Astrocyte (in vitro differentiated cells and primary cell): Measurements from ENCODE around the gene CTNND2. TPM values are rescaled to one million over a fixed set of nuclear protein-coding genes. Genes with fewer than 3 reads are reported as not detected.

ENCODE experiments used
- DNase-seq: peaks from one replicate; pipeline ENCODE4 v3.0.0-alpha.2; 2010; ENCODE audit warnings: low read depth
- FAIRE-seq: peaks from 2 replicates; lab custom pipeline; 2011; peaks lifted over from hg19 to GRCh38; lab: Jason Lieb, UNC
- H2AFZ ChIP-seq: 2 replicates; pipeline ENCODE4 v1.6.0; 2012; ENCODE audit warnings: low read depth, low read length, inconsistent platforms
- H3K27ac ChIP-seq: 2 replicates; pipeline ENCODE4 v1.5.1; 2011; ENCODE audit warnings: low read depth, low read length, inconsistent platforms
- H3K27me3 ChIP-seq: 2 replicates; pipeline ENCODE4 v1.6.0; 2011; ENCODE audit warnings: low read length, inconsistent platforms; ENCODE audit not compliant: insufficient read depth
- H3K36me3 ChIP-seq: 2 replicates; pipeline ENCODE4 v1.5.1; 2011; ENCODE audit warnings: low read length, inconsistent platforms; ENCODE audit not compliant: insufficient read depth
- H3K4me1 ChIP-seq: 2 replicates; pipeline ENCODE4 v1.5.1; 2011; ENCODE audit warnings: low read length, inconsistent platforms; ENCODE audit not compliant: insufficient read depth
- H3K4me2 ChIP-seq: 2 replicates; pipeline ENCODE4 v1.6.0; 2012; ENCODE audit warnings: low read length, inconsistent platforms
- H3K4me3 ChIP-seq: 2 replicates; pipeline ENCODE4 v1.5.1; 2011; ENCODE audit warnings: low read depth, mild to moderate bottlenecking, low read length, inconsistent platforms; ENCODE audit not compliant: insufficient read depth
- H3K79me2 ChIP-seq: 2 replicates; pipeline ENCODE4 v1.6.0; 2012; ENCODE audit warnings: mild to moderate bottlenecking, low read length, inconsistent platforms; ENCODE audit not compliant: insufficient read depth
- H3K9ac ChIP-seq: 2 replicates; pipeline ENCODE4 v1.6.0; 2012; ENCODE audit warnings: mild to moderate bottlenecking, low read length, inconsistent platforms
- H3K9me3 ChIP-seq: 2 replicates; pipeline ENCODE4 v1.5.1; 2012; ENCODE audit warnings: low read depth, mild to moderate bottlenecking, low read length, inconsistent platforms; ENCODE audit not compliant: insufficient read depth
- H4K20me1 ChIP-seq: 2 replicates; pipeline ENCODE4 v1.6.0; 2012; ENCODE audit warnings: low read length, inconsistent platforms; ENCODE audit not compliant: insufficient read depth
- H3K27ac Mint-ChIP-seq: one replicate; pipeline ENCODE4 v1.8.0; 2021; ENCODE audit warnings: mild to moderate bottlenecking, mixed read lengths; ENCODE audit not compliant: unreplicated experiment
- H3K27me3 Mint-ChIP-seq: one replicate; pipeline ENCODE4 v1.8.0; 2021; ENCODE audit warnings: low read depth, mixed read lengths; ENCODE audit not compliant: unreplicated experiment
- H3K36me3 Mint-ChIP-seq: one replicate; pipeline ENCODE4 v1.8.0; 2021; ENCODE audit warnings: low read depth, mixed read lengths; ENCODE audit not compliant: unreplicated experiment
- H3K4me1 Mint-ChIP-seq: one replicate; pipeline ENCODE4 v1.8.0; 2021; ENCODE audit warnings: low read depth, mixed read lengths; ENCODE audit not compliant: unreplicated experiment
- H3K4me3 Mint-ChIP-seq: one replicate; pipeline ENCODE4 v1.8.0; 2021; ENCODE audit warnings: mild to moderate bottlenecking, moderate library complexity, mixed read lengths; ENCODE audit not compliant: unreplicated experiment
- H3K9me3 Mint-ChIP-seq: one replicate; pipeline ENCODE4 v1.8.0; 2021; ENCODE audit warnings: mild to moderate bottlenecking, mixed read lengths; ENCODE audit not compliant: unreplicated experiment
- EZH2 ChIP-seq: IDR thresholded peaks from 2 replicates; pipeline ENCODE4 v1.6.1; 2012; ENCODE audit warnings: mild to moderate bottlenecking, low read length, inconsistent platforms; ENCODE audit not compliant: insufficient read depth
- total RNA-seq: library from RNA; stranded (reverse); gene quantifications from 2 replicates; pipeline ENCODE4 v1.2.1, GENCODE V29; 2021
- TF ChIP-seq, protein P1 (sequence below): IDR thresholded peaks from 2 replicates; pipeline ENCODE4 v1.5.1; 2011; ENCODE audit warnings: low read depth, mild to moderate bottlenecking, inconsistent platforms, low read length, moderate library complexity; ENCODE audit not compliant: insufficient read depth

CTNND2 gene
- total RNA-seq, 1 donor from 2014 or later = 4.5 TPM

- H4K20me1 ChIP-seq = no peaks in the 10 kb centered on the region
- H3K79me2 ChIP-seq = no peaks in the 10 kb centered on the region
- H3K9ac ChIP-seq = no peak overlapping the region
- H3K9me3 Mint-ChIP-seq = peaks cover 13% of the 10 kb centered on the region
- no peak overlapping the region for H3K27ac Mint-ChIP-seq
- H3K9me3 ChIP-seq = no peaks in the 10 kb centered on the region
- FAIRE-seq (no peak), DNase-seq (no peak)
- no peak overlapping the region for H3K27ac ChIP-seq
- H3K4me1 Mint-ChIP-seq = peaks cover 3% of the 10 kb centered on the region
- H3K4me3 Mint-ChIP-seq = no peak overlapping the region
- H3K27me3 ChIP-seq = no peaks in the 10 kb centered on the region
- no peak overlapping the region for H3K4me3 ChIP-seq
- H3K36me3 Mint-ChIP-seq = peaks cover 2% of the 10 kb centered on the region
- TF ChIP-seq, protein P1, sequence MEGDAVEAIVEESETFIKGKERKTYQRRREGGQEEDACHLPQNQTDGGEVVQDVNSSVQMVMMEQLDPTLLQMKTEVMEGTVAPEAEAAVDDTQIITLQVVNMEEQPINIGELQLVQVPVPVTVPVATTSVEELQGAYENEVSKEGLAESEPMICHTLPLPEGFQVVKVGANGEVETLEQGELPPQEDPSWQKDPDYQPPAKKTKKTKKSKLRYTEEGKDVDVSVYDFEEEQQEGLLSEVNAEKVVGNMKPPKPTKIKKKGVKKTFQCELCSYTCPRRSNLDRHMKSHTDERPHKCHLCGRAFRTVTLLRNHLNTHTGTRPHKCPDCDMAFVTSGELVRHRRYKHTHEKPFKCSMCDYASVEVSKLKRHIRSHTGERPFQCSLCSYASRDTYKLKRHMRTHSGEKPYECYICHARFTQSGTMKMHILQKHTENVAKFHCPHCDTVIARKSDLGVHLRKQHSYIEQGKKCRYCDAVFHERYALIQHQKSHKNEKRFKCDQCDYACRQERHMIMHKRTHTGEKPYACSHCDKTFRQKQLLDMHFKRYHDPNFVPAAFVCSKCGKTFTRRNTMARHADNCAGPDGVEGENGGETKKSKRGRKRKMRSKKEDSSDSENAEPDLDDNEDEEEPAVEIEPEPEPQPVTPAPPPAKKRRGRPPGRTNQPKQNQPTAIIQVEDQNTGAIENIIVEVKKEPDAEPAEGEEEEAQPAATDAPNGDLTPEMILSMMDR = no peak
- no peak for TF ChIP-seq EZH2
- peaks cover 58% of the 10 kb centered on the region for H3K27me3 Mint-ChIP-seq
- no peak overlapping the region for H3K4me2 ChIP-seq
- no peaks in the 10 kb centered on the region for H3K4me1 ChIP-seq
- H3K36me3 ChIP-seq = no peaks in the 10 kb centered on the region
- H2AFZ ChIP-seq = no peak overlapping the region
These were observed 927.2 kb downstream of the CTNND2 start for GRCh38 chr5:10977011-10977410.

DNA sequence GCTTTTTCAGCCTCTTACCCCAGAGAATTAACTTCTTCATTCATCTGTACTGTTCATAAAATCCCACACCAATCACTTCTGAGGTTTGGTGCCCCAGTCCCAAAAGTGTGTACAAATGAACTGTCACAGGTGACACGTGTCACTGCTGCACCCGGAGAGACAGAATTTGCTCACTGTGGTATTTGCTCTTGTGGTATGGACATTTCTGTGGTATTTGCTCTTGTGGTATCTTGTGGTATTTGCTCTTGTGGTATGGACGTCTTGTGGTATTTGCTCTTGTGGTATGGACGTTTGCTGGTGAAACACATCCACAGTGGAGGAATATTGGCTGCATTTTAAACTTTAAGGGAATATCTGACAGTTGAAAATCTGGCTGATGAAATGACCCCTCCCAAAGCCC lies 928.3 kb downstream of the CTNND2 start:
- H3K4me3 Mint-ChIP-seq = no peak overlapping the region
- H3K4me2 ChIP-seq = no peak overlapping the region
- H3K4me1 Mint-ChIP-seq = peaks cover 3% of the 10 kb centered on the region
- H4K20me1 ChIP-seq = no peaks in the 10 kb centered on the region
- peaks cover 13% of the 10 kb centered on the region for H3K9me3 Mint-ChIP-seq
- no peak overlapping the region for H3K27ac ChIP-seq
- no peaks in the 10 kb centered on the region for H3K27me3 ChIP-seq
- no peaks in the 10 kb centered on the region for H3K9me3 ChIP-seq
- no peaks in the 10 kb centered on the region for H3K36me3 ChIP-seq
- H3K27me3 Mint-ChIP-seq = peaks cover 52% of the 10 kb centered on the region
- no peak overlapping the region for H3K27ac Mint-ChIP-seq
- no peaks in the 10 kb centered on the region for H3K4me1 ChIP-seq
- no peak for TF ChIP-seq EZH2
- TF ChIP-seq, protein P1 = no peak
- no peaks in the 10 kb centered on the region for H3K79me2 ChIP-seq
- H3K9ac ChIP-seq = no peak overlapping the region
- H3K36me3 Mint-ChIP-seq = peaks cover 2% of the 10 kb centered on the region
- H2AFZ ChIP-seq = no peak overlapping the region
- no peak for FAIRE-seq
- H3K4me3 ChIP-seq = no peak overlapping the region
- DNase-seq = peak; percentile 76

DNA sequence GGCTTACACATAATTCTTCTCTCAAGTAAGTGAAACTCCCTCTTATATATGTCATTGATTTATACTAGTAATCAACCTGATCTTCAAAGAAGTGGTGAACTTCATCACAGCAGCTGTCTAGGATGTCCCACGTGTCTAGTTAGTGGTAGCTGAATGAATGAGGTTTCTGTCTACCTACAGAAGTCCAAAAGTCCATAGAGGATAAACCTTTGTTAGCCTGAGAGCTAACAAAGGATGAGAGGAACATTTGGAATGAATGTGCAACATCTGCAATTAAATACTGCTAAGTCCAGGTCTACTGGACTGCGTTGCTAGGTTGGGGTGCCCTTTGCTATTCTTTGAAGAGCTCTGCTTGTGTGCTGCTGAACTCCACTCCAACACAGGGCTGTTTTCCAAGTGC lies 929.4 kb downstream of the CTNND2 start:
- peaks cover 49% of the 10 kb centered on the region for H3K27me3 Mint-ChIP-seq
- H3K4me2 ChIP-seq = no peak overlapping the region
- peaks cover 2% of the 10 kb centered on the region for H3K36me3 Mint-ChIP-seq
- H4K20me1 ChIP-seq = no peaks in the 10 kb centered on the region
- H3K9me3 ChIP-seq = no peaks in the 10 kb centered on the region
- no peak overlapping the region for H3K4me3 Mint-ChIP-seq
- H3K9ac ChIP-seq = no peak overlapping the region
- DNase-seq (no peak), FAIRE-seq (no peak)
- TF ChIP-seq EZH2 = no peak
- TF ChIP-seq, protein P1 = no peak
- peaks cover 11% of the 10 kb centered on the region for H3K9me3 Mint-ChIP-seq
- H2AFZ ChIP-seq = no peak overlapping the region
- no peak overlapping the region for H3K4me3 ChIP-seq
- H3K4me1 ChIP-seq = no peaks in the 10 kb centered on the region
- peaks cover 3% of the 10 kb centered on the region for H3K4me1 Mint-ChIP-seq
- no peak overlapping the region for H3K27ac ChIP-seq
- H3K27me3 ChIP-seq = no peaks in the 10 kb centered on the region
- H3K36me3 ChIP-seq = no peaks in the 10 kb centered on the region
- H3K79me2 ChIP-seq = no peaks in the 10 kb centered on the region
- H3K27ac Mint-ChIP-seq = no peak overlapping the region
